Keratinocyte (primary cell): ENCODE measurements around the gene ADAMTS4. TPM values are rescaled to one million over a fixed set of nuclear protein-coding genes. Genes with fewer than 3 reads are reported as not detected.

ENCODE experiments used
- DNase-seq: peaks from one replicate; pipeline ENCODE4 v3.0.0-alpha.2; 2011; ENCODE audit warnings: low read depth, missing footprints, low spot score
- FAIRE-seq: peaks from 2 replicates; lab custom pipeline; 2011; peaks lifted over from hg19 to GRCh38; lab: Jason Lieb, UNC
- H2AFZ ChIP-seq: 2 replicates; pipeline ENCODE4 v1.6.0; 2012; ENCODE audit warnings: low read length, control low read depth, inconsistent platforms; ENCODE audit not compliant: control insufficient read depth
- H3K27ac ChIP-seq: 2 replicates; pipeline ENCODE4 v1.5.1; 2011; ENCODE audit warnings: low read length; ENCODE audit not compliant: control insufficient read depth, insufficient read depth
- H3K27me3 ChIP-seq: 3 replicates; pipeline ENCODE4 v1.6.0; 2011; ENCODE audit warnings: low read length; ENCODE audit not compliant: control insufficient read depth, insufficient read depth; ENCODE audit errors: extremely low read depth
- H3K36me3 ChIP-seq, 2 experiments: 2 replicates in 1 of 2; 3 replicates in 1 of 2; pipeline ENCODE4 v1.5.1; 2011; ENCODE audit warnings: low read length in 2 of 2, mild to moderate bottlenecking in 1 of 2; ENCODE audit not compliant: control insufficient read depth in 2 of 2, insufficient read depth in 2 of 2; ENCODE audit errors: extremely low read depth in 1 of 2
- H3K4me1 ChIP-seq: 3 replicates; pipeline ENCODE4 v1.5.1; 2011; ENCODE audit warnings: low read length; ENCODE audit not compliant: control insufficient read depth, insufficient read depth; ENCODE audit errors: extremely low read depth
- H3K4me2 ChIP-seq: 3 replicates; pipeline ENCODE4 v1.6.0; 2011; ENCODE audit warnings: low read depth, low read length; ENCODE audit not compliant: control insufficient read depth, insufficient read depth; ENCODE audit errors: extremely low read depth
- H3K4me3 ChIP-seq, 3 experiments: fragments of 200-600 bp in 1 of 3; sonication (generic) in 1 of 3; 2 replicates in 2 of 3; 3 replicates in 1 of 3; pipeline ENCODE4 v1.5.1; 2011 to 2016; ENCODE audit warnings: low read length in 3 of 3, mild to moderate bottlenecking in 3 of 3, control low read depth in 2 of 3, inconsistent platforms in 1 of 3, low read depth in 1 of 3, mixed read lengths in 1 of 3, mixed run types in 1 of 3, moderate library complexity in 1 of 3; ENCODE audit not compliant: control insufficient read depth in 2 of 3, insufficient read depth in 2 of 3; ENCODE audit errors: extremely low read depth in 1 of 3
- H3K79me2 ChIP-seq: 2 replicates; pipeline ENCODE4 v1.6.0; 2012; ENCODE audit warnings: low read length; ENCODE audit not compliant: control insufficient read depth, insufficient read depth
- H3K9ac ChIP-seq: 3 replicates; pipeline ENCODE4 v1.6.0; 2011; ENCODE audit warnings: low read length; ENCODE audit not compliant: control insufficient read depth, insufficient read depth; ENCODE audit errors: extremely low read depth
- H3K9me1 ChIP-seq: 3 replicates; pipeline ENCODE4 v1.6.0; 2011; ENCODE audit warnings: low read length; ENCODE audit not compliant: control insufficient read depth, insufficient read depth; ENCODE audit errors: extremely low read depth
- H3K9me3 ChIP-seq: 2 replicates; pipeline ENCODE4 v1.5.1; 2012; ENCODE audit warnings: low read depth, low read length; ENCODE audit not compliant: control insufficient read depth
- H4K20me1 ChIP-seq: 3 replicates; pipeline ENCODE4 v1.6.0; 2011; ENCODE audit warnings: low read length; ENCODE audit not compliant: control insufficient read depth, insufficient read depth; ENCODE audit errors: extremely low read depth
- CTCF ChIP-seq, 3 experiments: IDR thresholded peaks in 1 of 3; conservative IDR thresholded peaks in 1 of 3; optimal IDR thresholded peaks in 1 of 3; 2 replicates in 2 of 3; 3 replicates in 1 of 3; pipeline versions ENCODE3 to v1.5.1; 2011; ENCODE audit warnings: low read length in 3 of 3, mild to moderate bottlenecking in 3 of 3, moderate library complexity in 2 of 3, control low read depth in 1 of 3, inconsistent platforms in 1 of 3; ENCODE audit not compliant: insufficient read depth in 2 of 3; ENCODE audit errors: extremely low read depth in 1 of 3
- EZH2 ChIP-seq: IDR thresholded peaks from one replicate; pipeline ENCODE4 v1.6.1; 2012; ENCODE audit warnings: inconsistent platforms, mild to moderate bottlenecking, low read length, moderate library complexity
- dilution Hi-C: fragments of 300-500 bp; cut with MboI; formaldehyde crosslinking; loops from one replicate; pipeline ENCODE4 v1.7.0; 2020; ENCODE audit warnings: low sequenced_read_pairs; ENCODE audit not compliant: extremely low pct_ligation_motif_present
- polyA plus RNA-seq, 5 experiments: library from polyadenylated mRNA; depleted of rRNA in 3 of 5; stranded (reverse) in 3 of 5; stranded (forward) in 1 of 5; unstranded in 1 of 5; fragments of >200 nt; gene quantifications; 1 replicate in 1 of 5; 2 replicates in 3 of 5; 3 replicates in 1 of 5; pipeline versions ENCODE4 v1.2.1 to v1.2.3, GENCODE V29; 2011 to 2012; ENCODE audit warnings: missing spikeins in 2 of 5, low read depth in 1 of 5, low replicate concordance in 1 of 5

ADAMTS4 gene
- polyA plus RNA-seq, 1 donor (not counting 4 experiments of a cell fraction or from before 2014, with no cell fraction given): 0.35 TPM

- peak overlapping the region; percentile 88 to 97 (median 90) for H3K4me3 ChIP-seq
- peak overlapping the region; percentile 61 for H3K27ac ChIP-seq
- H3K9me1 ChIP-seq: no peaks in the 10 kb centered on the region
- peaks cover 19% of the 10 kb centered on the region for H3K4me1 ChIP-seq
- FAIRE-seq: no peak
- H3K36me3 ChIP-seq: peaks cover 12 to 17% of the 10 kb centered on the region in 2 experiments
- TF ChIP-seq EZH2 (no peak), CTCF (optimal IDR thresholded peaks at IDR 0.05 in 1 of 3, IDR thresholded peaks at IDR 0.05 in 1 of 3, conservative IDR thresholded peaks at IDR 0.05 in 1 of 3; ENCODE audit: extremely low read depth in 1 of 3, insufficient read depth in 2 of 3, low read length in 3 of 3) (no peak)
- no peaks in the 10 kb centered on the region for H3K9me3 ChIP-seq
- H4K20me1 ChIP-seq: no peaks in the 10 kb centered on the region
- H3K27me3 ChIP-seq: no peaks in the 10 kb centered on the region
- H3K9ac ChIP-seq: peak overlapping the region; percentile 84
- H3K4me2 ChIP-seq: peak overlapping the region; percentile 97
- peaks cover 13% of the 10 kb centered on the region for H3K79me2 ChIP-seq
- DNase-seq: no peak
- dilution Hi-C loops: no loop called here
- peak overlapping the region; percentile 95 for H2AFZ ChIP-seq
Measured at GRCh38 chr1:161226320-161226711, 27.5 kb upstream of the ADAMTS4 start.

GRCh38 chr1:161225534-161226319 lies 26.9 kb upstream of the ADAMTS4 start, which contains the start of gene TOMM40L:
Gene TOMM40L (plus strand): TSS chr1:161226060. CDS start chr1:161226490, 430 bp downstream.
- Histone ChIP-seq H3K9ac (peak within 1 kb of the TSS; percentile 84), H2AFZ (peak within 1 kb of the TSS; percentile 95), H3K36me3 (peaks cover 12 to 17% of the 10 kb centered on the region in 2 experiments), H3K9me3 (no peaks in the 10 kb centered on the region), H3K4me3 (peak within 1 kb of the TSS; percentile 88 to 97 (median 90)), H3K27me3 (no peaks in the 10 kb centered on the region), H3K9me1 (no peaks in the 10 kb centered on the region), H3K27ac (peak within 1 kb of the TSS; percentile 61), H3K4me1 (peaks cover 19% of the 10 kb centered on the region), H3K4me2 (peak within 1 kb of the TSS; percentile 97), H4K20me1 (no peaks in the 10 kb centered on the region), H3K79me2 (peaks cover 13% of the 10 kb centered on the region)
- DNase-seq: peak; percentile 99
- dilution Hi-C loops: no loop called here
- peak; percentile 94 for FAIRE-seq
- no peak for TF ChIP-seq EZH2
- peak; percentile 61 to 71 (median 63) for TF ChIP-seq CTCF (optimal IDR thresholded peaks at IDR 0.05 in 1 of 3, IDR thresholded peaks at IDR 0.05 in 1 of 3, conservative IDR thresholded peaks at IDR 0.05 in 1 of 3; ENCODE audit: extremely low read depth in 1 of 3, insufficient read depth in 2 of 3, low read length in 3 of 3)
